A549 (cell line): Measurements from ENCODE around the gene NANOS2. TPM values are rescaled to one million over a fixed set of nuclear protein-coding genes. Genes with fewer than 3 reads are reported as not detected.

Source experiments
- ATAC-seq, 2 experiments: fragments of 200-7000 bp in 1 of 2; fragments of >200 bp in 1 of 2; cut with Nextera tagmentation in 1 of 2; cut with Tn5 transposase in 1 of 2; 3 replicates each; pipeline versions ENCODE4 v1.8.0 to v1.9.1; 2018 to 2020; ENCODE audit warnings: mild to moderate bottlenecking in 1 of 2, moderate library complexity in 1 of 2
- CTCF ChIA-PET: fragments of 300-600 bp; sonication (Branson Sonifier 250); formaldehyde crosslinking; extraction: SDS; loops from one replicate; lab custom pipeline; 2021; ENCODE audit warnings: antibody characterized with exemption, inconsistent platforms; lab: Yijun Ruan, JAX
- POLR2A ChIA-PET: fragments of 350-600 bp; formaldehyde crosslinking; extraction: SDS; loops from one replicate; lab custom pipeline; 2021; ENCODE audit warnings: antibody characterized with exemption, inconsistent platforms; lab: Yijun Ruan, JAX
- DNase-seq, 2 experiments: peaks; one replicate each; pipeline versions ENCODE4 v3.0.0 to v3.0.0-alpha.2; 2011 to 2016; ENCODE audit warnings: low read depth in 1 of 2, low spot score in 1 of 2
- FAIRE-seq: peaks from 2 replicates; lab custom pipeline; 2011; peaks lifted over from hg19 to GRCh38; lab: Jason Lieb, UNC
- H3K27ac ChIP-seq, 2 experiments: fragments of >200 bp; sonication (Bioruptor Twin); formaldehyde crosslinking; 3 replicates each; pipeline ENCODE4 v1.5.1; 2016 to 2017
- H3K4me1 ChIP-seq: fragments of >200 bp; sonication (Bioruptor Twin); formaldehyde crosslinking; 3 replicates; pipeline ENCODE4 v1.6.1; 2016
- H3K4me2 ChIP-seq: fragments of >200 bp; sonication (Bioruptor Twin); formaldehyde crosslinking; 3 replicates; pipeline ENCODE4 v1.6.1; 2016
- H3K4me3 ChIP-seq: fragments of >200 bp; sonication (Bioruptor Twin); formaldehyde crosslinking; 3 replicates; pipeline ENCODE4 v1.5.1; 2016
- H3K9me3 ChIP-seq: fragments of >200 bp; sonication (Bioruptor Twin); formaldehyde crosslinking; 3 replicates; pipeline ENCODE4 v1.6.1; 2016
- BHLHE40 ChIP-seq: IDR thresholded peaks from 2 replicates; pipeline ENCODE4 v1.6.1; 2012; ENCODE audit warnings: low read depth, low read length, inconsistent platforms
- CTCF ChIP-seq: fragments of >200 bp; sonication (Bioruptor Twin); formaldehyde crosslinking; IDR thresholded peaks from 3 replicates; pipeline ENCODE4 v1.5.1; 2016
- EHMT2 ChIP-seq: fragments of 200-600 bp; sonication (generic); IDR thresholded peaks from 2 replicates; pipeline ENCODE4 v1.6.1; 2016; ENCODE audit warnings: antibody characterized with exemption, low read depth, mild to moderate bottlenecking, moderate library complexity
- ELK1 ChIP-seq: fragments of 150-350 bp; IDR thresholded peaks from 2 replicates; pipeline ENCODE4 v1.6.1; 2014; ENCODE audit warnings: low read depth, mild to moderate bottlenecking, low read length
- FOSB ChIP-seq: fragments of 250-450 bp; sonication (Bioruptor Pico); IDR thresholded peaks from 2 replicates; pipeline ENCODE4 v1.5.0; 2020; ENCODE audit warnings: mild to moderate bottlenecking, moderate library complexity
- GATA3 ChIP-seq: IDR thresholded peaks from 2 replicates; pipeline ENCODE4 v1.6.1; 2012; ENCODE audit warnings: borderline replicate concordance
- HMGXB4 ChIP-seq: fragments of 250-450 bp; sonication (Bioruptor Pico); IDR thresholded peaks from 2 replicates; pipeline ENCODE4 v1.5.0; 2021; ENCODE audit warnings: mild to moderate bottlenecking, moderate library complexity, borderline replicate concordance
- JUN ChIP-seq, 2 experiments: fragments of >200 bp; sonication (Bioruptor Twin); formaldehyde crosslinking; IDR thresholded peaks; 2 replicates in 1 of 2; 3 replicates in 1 of 2; pipeline ENCODE4 v1.6.1; 2016 to 2017
- KDM1A ChIP-seq: fragments of 200-600 bp; sonication (generic); IDR thresholded peaks from 2 replicates; pipeline ENCODE4 v1.6.1; 2016; ENCODE audit warnings: low read depth, mild to moderate bottlenecking
- MAZ ChIP-seq: fragments of 150-350 bp; IDR thresholded peaks from 2 replicates; pipeline ENCODE4 v1.6.1; 2014; ENCODE audit warnings: antibody characterized with exemption, low read depth, low read length, borderline replicate concordance
- NFE2L2 ChIP-seq: fragments of 150-350 bp; conservative IDR thresholded peaks from 2 replicates; pipeline ENCODE4 v1.6.1; 2014; ENCODE audit warnings: low read length
- NR3C1 ChIP-seq: fragments of >200 bp; sonication (Bioruptor Twin); formaldehyde crosslinking; IDR thresholded peaks from 3 replicates; pipeline ENCODE4 v1.6.1; 2017
- PBX3 ChIP-seq: IDR thresholded peaks from 2 replicates; pipeline ENCODE4 v1.6.1; 2012
- POLR2A ChIP-seq: IDR thresholded peaks from 2 replicates; pipeline ENCODE4 v1.6.1; 2012; ENCODE audit warnings: mild to moderate bottlenecking, low read length
- RAD21 ChIP-seq, 2 experiments: fragments of >200 bp in 1 of 2; sonication (Bioruptor Twin) in 1 of 2; formaldehyde crosslinking in 1 of 2; IDR thresholded peaks in 1 of 2; conservative IDR thresholded peaks in 1 of 2; 2 replicates in 1 of 2; 3 replicates in 1 of 2; pipeline ENCODE4 v1.6.1; 2012 to 2018; ENCODE audit warnings: inconsistent platforms in 1 of 2
- REST ChIP-seq: fragments of 200-600 bp; sonication (generic); IDR thresholded peaks from 2 replicates; pipeline ENCODE4 v1.6.1; 2016; ENCODE audit warnings: antibody characterized with exemption, mild to moderate bottlenecking, moderate library complexity
- SREBF2 ChIP-seq: fragments of 450-650 bp; IDR thresholded peaks from 2 replicates; pipeline ENCODE4 v1.6.1; 2014; ENCODE audit warnings: mild to moderate bottlenecking, moderate library complexity
- ZC3H11A ChIP-seq: fragments of 450-650 bp; IDR thresholded peaks from 2 replicates; pipeline ENCODE4 v1.6.1; 2014; ENCODE audit warnings: antibody characterized with exemption, mild to moderate bottlenecking
- ZFP36 ChIP-seq: fragments of 450-650 bp; IDR thresholded peaks from 2 replicates; pipeline ENCODE4 v1.6.1; 2014; ENCODE audit warnings: borderline replicate concordance; ENCODE audit not compliant: partially characterized antibody
- WGBS: methylation state at CpG from one replicate; pipeline ENCODE4 v1.1.6; 2017; ENCODE audit errors: missing lambda C conversion rate; 5-methylcytosine and 5-hydroxymethylcytosine counted together
- polyA plus RNA-seq, 4 experiments: library from polyadenylated mRNA; depleted of rRNA in 3 of 4; stranded (reverse); fragments of >200 nt; fragmentation: RNase III in 1 of 4; extraction: RNeasy Plus Mini Kit Qiagen cat#74134 plus additional on column Dnase treatment in 1 of 4; gene quantifications; 2 replicates in 3 of 4; 3 replicates in 1 of 4; pipeline ENCODE4 v1.2.3, GENCODE V29; 2011 to 2017

NANOS2 gene
- polyA plus RNA-seq, 2 of the 4 experiments (the other 2 are of a cell fraction) = not detected

GRCh38 chr19:45918721-45919120 is 4.1 kb upstream of the NANOS2 start:
- 29% methylated on average over 4 of the region's 4 CpGs for WGBS
- TF ChIP-seq KDM1A (no peak), EHMT2 (no peak), JUN (IDR thresholded peaks at IDR 0.05) (no peak), POLR2A (no peak), NFE2L2 (no peak), REST (no peak), MAZ (no peak), CTCF (no peak), ELK1 (no peak), HMGXB4 (CRISPR knock-in tag) (no peak), PBX3 (no peak), NR3C1 (no peak), ZFP36 (no peak), SREBF2 (no peak)
- H3K27ac ChIP-seq = no peak overlapping the region
- DNase-seq (no peak), ATAC-seq (no peak), FAIRE-seq (no peak)
- H3K4me2 ChIP-seq = no peak overlapping the region
- POLR2A ChIA-PET = interaction anchor here (1.2 kb wide), 1 partner anchor 76 kb away, joined by 3 read pairs; the partner anchor contains the start of gene CCDC61
- no peak overlapping the region for H3K4me3 ChIP-seq
- H3K9me3 ChIP-seq = no peaks in the 10 kb centered on the region
- CTCF ChIA-PET = interaction anchor here (1.3 to 2.8 kb wide), 2 partner anchors 15 to 110 kb away, joined by 4 to 9 read pairs; no protein-coding TSS in a partner anchor
- no peaks in the 10 kb centered on the region for H3K4me1 ChIP-seq

GRCh38 chr19:45917421-45918091 is 3.0 kb upstream of the NANOS2 start:
- FAIRE-seq = no peak
- no peaks in the 10 kb centered on the region for H3K9me3 ChIP-seq
- no peak overlapping the region for H3K27ac ChIP-seq
- ChIA-PET CTCF (interaction anchor here (1.5 to 2.0 kb wide), 2 partner anchors 35 to 100 kb away, joined by 4 to 5 read pairs; no protein-coding TSS in a partner anchor), POLR2A (interaction anchor here (0.5 to 1.2 kb wide), 3 partner anchors 77 to 342 kb away, joined by 3 to 4 read pairs (median 3); partner anchors contain the start of gene CCDC61)
- H3K4me2 ChIP-seq = no peak overlapping the region
- ATAC-seq = no peak
- 31% methylated on average over 4 of the region's 4 CpGs for WGBS
- H3K4me3 ChIP-seq = no peak overlapping the region
- DNase-seq = no peak
- no peaks in the 10 kb centered on the region for H3K4me1 ChIP-seq
- TF ChIP-seq FOSB (CRISPR knock-in tag) (no peak), RAD21 (conservative IDR thresholded peaks at IDR 0.05 in 1 of 2, IDR thresholded peaks at IDR 0.05 in 1 of 2) (no peak), ZC3H11A (no peak), GATA3 (no peak), BHLHE40 (no peak)
